ENCODE results near the gene ZNF688. TPM values are rescaled to one million over a fixed set of nuclear protein-coding genes. Genes with fewer than 3 reads are reported as not detected.

The ZNF688 gene
- total and polyA plus RNA-seq, 2 experiments from 2014 or later = 22.0 to 25.0 TPM

- Histone ChIP-seq H3K27ac (no peak overlapping the region), H3K36me3 (no peaks in the 10 kb centered on the region), H3K4me1 (ENCODE audit: low read depth) (peaks cover 4% of the 10 kb centered on the region), H3K27me3 (no peaks in the 10 kb centered on the region), H3K4me3 (no peak overlapping the region), H3K9me3 (ENCODE audit: low read depth) (no peaks in the 10 kb centered on the region)
- no peak for DNase-seq (ENCODE audit: low read depth in 1 of 2, low spot score in 1 of 2)
- TF ChIP-seq, protein P1, sequence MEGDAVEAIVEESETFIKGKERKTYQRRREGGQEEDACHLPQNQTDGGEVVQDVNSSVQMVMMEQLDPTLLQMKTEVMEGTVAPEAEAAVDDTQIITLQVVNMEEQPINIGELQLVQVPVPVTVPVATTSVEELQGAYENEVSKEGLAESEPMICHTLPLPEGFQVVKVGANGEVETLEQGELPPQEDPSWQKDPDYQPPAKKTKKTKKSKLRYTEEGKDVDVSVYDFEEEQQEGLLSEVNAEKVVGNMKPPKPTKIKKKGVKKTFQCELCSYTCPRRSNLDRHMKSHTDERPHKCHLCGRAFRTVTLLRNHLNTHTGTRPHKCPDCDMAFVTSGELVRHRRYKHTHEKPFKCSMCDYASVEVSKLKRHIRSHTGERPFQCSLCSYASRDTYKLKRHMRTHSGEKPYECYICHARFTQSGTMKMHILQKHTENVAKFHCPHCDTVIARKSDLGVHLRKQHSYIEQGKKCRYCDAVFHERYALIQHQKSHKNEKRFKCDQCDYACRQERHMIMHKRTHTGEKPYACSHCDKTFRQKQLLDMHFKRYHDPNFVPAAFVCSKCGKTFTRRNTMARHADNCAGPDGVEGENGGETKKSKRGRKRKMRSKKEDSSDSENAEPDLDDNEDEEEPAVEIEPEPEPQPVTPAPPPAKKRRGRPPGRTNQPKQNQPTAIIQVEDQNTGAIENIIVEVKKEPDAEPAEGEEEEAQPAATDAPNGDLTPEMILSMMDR (IDR thresholded peaks at IDR 0.05; ENCODE audit: low read depth, low read length) = no peak
These were observed 6.0 kb downstream of the ZNF688 start for GRCh38 chr16:30565526-30565925.

DNA sequence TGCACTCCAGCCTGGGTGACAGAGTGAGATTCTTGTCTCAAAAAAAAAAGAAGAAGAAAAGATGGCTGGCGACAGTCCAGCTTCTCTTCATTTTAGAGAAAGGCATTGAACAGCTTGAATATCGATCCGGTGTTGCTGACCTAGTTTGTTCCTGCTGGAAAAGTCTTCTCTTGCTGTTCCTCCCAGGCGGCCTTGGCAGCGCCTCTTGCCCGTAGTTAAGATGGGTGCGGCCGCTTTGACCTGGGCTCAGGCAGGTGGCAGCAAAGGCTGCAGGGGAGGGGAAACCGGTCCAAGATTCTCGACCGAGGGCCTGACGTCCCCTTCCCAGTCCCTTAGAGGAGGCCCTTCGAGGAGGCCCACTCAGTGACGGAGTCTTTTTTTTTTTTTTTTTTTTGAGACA, 9.5 kb downstream of the ZNF688 start:
- TF ChIP-seq, protein P1 (IDR thresholded peaks at IDR 0.05; ENCODE audit: low read depth, low read length) = no peak
- Histone ChIP-seq H3K27me3 (no peaks in the 10 kb centered on the region), H3K36me3 (no peaks in the 10 kb centered on the region), H3K9me3 (ENCODE audit: low read depth) (no peaks in the 10 kb centered on the region), H3K27ac (no peak overlapping the region), H3K4me1 (ENCODE audit: low read depth) (peaks cover 4% of the 10 kb centered on the region), H3K4me3 (no peak overlapping the region)
- DNase-seq (ENCODE audit: low read depth in 1 of 2, low spot score in 1 of 2) = no peak

- Histone ChIP-seq H3K4me3 (no peak overlapping the region), H3K9me3 (ENCODE audit: low read depth) (no peaks in the 10 kb centered on the region), H3K36me3 (no peaks in the 10 kb centered on the region), H3K27me3 (no peaks in the 10 kb centered on the region), H3K27ac (no peak overlapping the region), H3K4me1 (ENCODE audit: low read depth) (peaks cover 7% of the 10 kb centered on the region)
- DNase-seq (ENCODE audit: low read depth in 1 of 2, low spot score in 1 of 2) = no peak
- TF ChIP-seq, protein P1 (IDR thresholded peaks at IDR 0.05; ENCODE audit: low read depth, low read length) = no peak
These were observed 10.3 kb downstream of the ZNF688 start for GRCh38 chr16:30561089-30561816.

- Histone ChIP-seq H3K27me3 (no peaks in the 10 kb centered on the region), H3K4me1 (ENCODE audit: low read depth) (peaks cover 10% of the 10 kb centered on the region), H3K4me3 (no peak overlapping the region), H3K27ac (peak overlapping the region; percentile 94), H3K9me3 (ENCODE audit: low read depth) (no peaks in the 10 kb centered on the region), H3K36me3 (peaks cover 8% of the 10 kb centered on the region)
- TF ChIP-seq, protein P1 (IDR thresholded peaks at IDR 0.05; ENCODE audit: low read depth, low read length) = no peak
- no peak for DNase-seq (ENCODE audit: low read depth in 1 of 2, low spot score in 1 of 2)
These were observed 11.8 kb downstream of the ZNF688 start for GRCh38 chr16:30559690-30560089.

DNA sequence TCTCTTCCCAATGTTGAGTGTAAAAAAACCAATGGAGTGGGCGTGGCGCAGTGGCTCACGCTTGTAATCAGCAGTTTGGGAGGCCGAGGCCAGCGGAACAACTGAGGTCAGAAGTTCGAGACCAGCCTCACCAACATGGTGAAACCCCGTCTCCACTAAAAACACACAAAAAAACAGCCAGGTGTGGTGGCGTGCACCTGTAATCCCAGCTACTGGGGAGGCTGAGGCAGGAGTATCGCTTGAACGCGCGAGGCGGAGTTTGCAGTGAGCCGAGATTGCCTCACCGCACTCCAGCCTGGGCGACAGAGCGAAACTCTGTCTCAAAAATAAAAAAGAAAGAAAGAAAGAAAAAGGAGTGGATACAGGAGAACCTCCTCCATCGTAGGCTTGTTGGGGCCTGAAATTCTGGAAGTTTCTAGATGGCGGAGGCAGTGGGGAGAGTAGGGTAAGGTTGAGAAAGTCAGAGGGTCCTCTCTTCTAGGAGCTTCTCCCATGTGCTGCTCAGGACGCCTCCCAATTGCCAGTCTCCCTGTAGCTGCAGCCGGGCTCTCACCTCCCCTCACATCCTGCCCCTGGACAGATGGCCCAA, 12.6 kb downstream of the ZNF688 start:
- peak overlapping the region; percentile 94 for H3K27ac ChIP-seq
- H3K9me3 ChIP-seq (ENCODE audit: low read depth) = no peaks in the 10 kb centered on the region
- DNase-seq (ENCODE audit: low read depth in 1 of 2, low spot score in 1 of 2) = no peak
- H3K36me3 ChIP-seq = peaks cover 11% of the 10 kb centered on the region
- peaks cover 10% of the 10 kb centered on the region for H3K4me1 ChIP-seq (ENCODE audit: low read depth)
- no peaks in the 10 kb centered on the region for H3K27me3 ChIP-seq
- no peak overlapping the region for H3K4me3 ChIP-seq
- TF ChIP-seq, protein P1 (IDR thresholded peaks at IDR 0.05; ENCODE audit: low read depth, low read length) = no peak

Data from cardiac muscle cell (in vitro differentiated cells and primary cell).